ENCODE results near the gene NAALADL1.

Gene NAALADL1

GRCh38 chr11:65057526-65057925 lies 827 bp downstream of the NAALADL1 start:
- no peak overlapping the region for H2BK5ac ChIP-seq (ENCODE audit: low read depth, low read length, poor library complexity)
- no peak overlapping the region for H2AFZ ChIP-seq (ENCODE audit: insufficient read depth, low read length, poor library complexity)
- no peak overlapping the region for H3K27ac ChIP-seq (ENCODE audit: low read depth, low read length)
- no peaks in the 10 kb centered on the region for H3K27me3 ChIP-seq (ENCODE audit: insufficient read depth, low read length)
- H4K8ac ChIP-seq (ENCODE audit: low read depth, low read length): no peak overlapping the region
- no peak overlapping the region for H3K4me2 ChIP-seq (ENCODE audit: low read length)
- H3K18ac ChIP-seq (ENCODE audit: low read length): no peak overlapping the region
- no peak overlapping the region for H4K91ac ChIP-seq (ENCODE audit: low read depth, low read length)
- no peak overlapping the region for H3K14ac ChIP-seq (ENCODE audit: low read length)
- H3K79me1 ChIP-seq (ENCODE audit: low read length): no peaks in the 10 kb centered on the region
- H2AK5ac ChIP-seq (ENCODE audit: low read length): no peak overlapping the region
- no peaks in the 10 kb centered on the region for H3K4me1 ChIP-seq (ENCODE audit: control insufficient read depth in 1 of 2, insufficient read depth in 2 of 2, low read length in 2 of 2)
- no peak overlapping the region for H3K9ac ChIP-seq (ENCODE audit: low read length)
- no peaks in the 10 kb centered on the region for H3K36me3 ChIP-seq (ENCODE audit: control insufficient read depth in 1 of 2, insufficient read depth in 2 of 2, low read length in 2 of 2)
- WGBS (ENCODE audit: extremely low coverage, insufficient coverage, insufficient read length): no CpG with 5 or more reads among the region's 7 CpGs
- H3K79me2 ChIP-seq (ENCODE audit: control insufficient read depth, insufficient read depth, low read length, poor library complexity): no peaks in the 10 kb centered on the region
- H2BK120ac ChIP-seq (ENCODE audit: insufficient read depth, low read length, poor library complexity): no peak overlapping the region
- H2BK12ac ChIP-seq (ENCODE audit: low read length): no peak overlapping the region
- no peak overlapping the region for H4K12ac ChIP-seq (ENCODE audit: low read depth, low read length)
- H3K9me3 ChIP-seq (ENCODE audit: insufficient read depth, low read depth, low read length): peaks cover 3% of the 10 kb centered on the region
- no peak for DNase-seq
- no peak overlapping the region for H3K23ac ChIP-seq (ENCODE audit: low read length)
- H3K4ac ChIP-seq (ENCODE audit: low read depth, low read length): no peak overlapping the region
- no peak overlapping the region for H3K4me3 ChIP-seq (ENCODE audit: low read depth, low read length)

DNA sequence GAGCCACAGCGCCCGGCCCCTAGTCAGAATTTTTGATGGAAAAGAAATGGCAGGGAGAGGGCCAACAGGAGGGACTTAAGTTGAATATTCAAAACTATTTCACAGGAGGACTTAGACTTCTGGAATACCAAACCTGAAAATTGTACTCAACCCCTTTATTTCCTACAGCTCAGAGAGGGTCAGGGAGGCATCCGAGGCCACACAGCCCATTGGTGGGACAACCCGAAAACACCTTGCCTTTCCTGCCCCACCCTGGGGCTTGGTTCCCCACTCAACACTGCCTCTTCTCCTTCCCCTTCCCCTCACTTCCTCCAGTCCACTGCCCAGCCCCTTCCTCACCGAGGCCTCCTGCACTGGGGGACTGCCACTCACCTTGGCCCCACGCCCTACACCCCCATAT lies 1.4 kb downstream of the NAALADL1 start:
- H4K8ac ChIP-seq (ENCODE audit: low read depth, low read length): no peak overlapping the region
- no peak overlapping the region for H3K4me2 ChIP-seq (ENCODE audit: low read length)
- H3K4me3 ChIP-seq (ENCODE audit: low read depth, low read length): no peak overlapping the region
- H3K79me2 ChIP-seq (ENCODE audit: control insufficient read depth, insufficient read depth, low read length, poor library complexity): no peaks in the 10 kb centered on the region
- H3K4me1 ChIP-seq (ENCODE audit: control insufficient read depth in 1 of 2, insufficient read depth in 2 of 2, low read length in 2 of 2): no peaks in the 10 kb centered on the region
- no peak overlapping the region for H4K91ac ChIP-seq (ENCODE audit: low read depth, low read length)
- no peak overlapping the region for H2BK120ac ChIP-seq (ENCODE audit: insufficient read depth, low read length, poor library complexity)
- H2BK5ac ChIP-seq (ENCODE audit: low read depth, low read length, poor library complexity): no peak overlapping the region
- H2AK5ac ChIP-seq (ENCODE audit: low read length): no peak overlapping the region
- no CpG with 5 or more reads among the region's 6 CpGs for WGBS (ENCODE audit: extremely low coverage, insufficient coverage, insufficient read length)
- peaks cover 3% of the 10 kb centered on the region for H3K9me3 ChIP-seq (ENCODE audit: insufficient read depth, low read depth, low read length)
- no peak overlapping the region for H3K9ac ChIP-seq (ENCODE audit: low read length)
- no peaks in the 10 kb centered on the region for H3K79me1 ChIP-seq (ENCODE audit: low read length)
- DNase-seq: no peak
- no peak overlapping the region for H4K12ac ChIP-seq (ENCODE audit: low read depth, low read length)
- H2AFZ ChIP-seq (ENCODE audit: insufficient read depth, low read length, poor library complexity): no peak overlapping the region
- no peaks in the 10 kb centered on the region for H3K36me3 ChIP-seq (ENCODE audit: control insufficient read depth in 1 of 2, insufficient read depth in 2 of 2, low read length in 2 of 2)
- no peak overlapping the region for H3K27ac ChIP-seq (ENCODE audit: low read depth, low read length)
- no peak overlapping the region for H3K18ac ChIP-seq (ENCODE audit: low read length)
- no peak overlapping the region for H3K23ac ChIP-seq (ENCODE audit: low read length)
- H3K27me3 ChIP-seq (ENCODE audit: insufficient read depth, low read length): no peaks in the 10 kb centered on the region
- no peak overlapping the region for H2BK12ac ChIP-seq (ENCODE audit: low read length)
- no peak overlapping the region for H3K4ac ChIP-seq (ENCODE audit: low read depth, low read length)
- no peak overlapping the region for H3K14ac ChIP-seq (ENCODE audit: low read length)

GRCh38 chr11:65055538-65055937 lies 2.8 kb downstream of the NAALADL1 start:
- no peak overlapping the region for H2AFZ ChIP-seq (ENCODE audit: insufficient read depth, low read length, poor library complexity)
- H3K79me2 ChIP-seq (ENCODE audit: control insufficient read depth, insufficient read depth, low read length, poor library complexity): no peaks in the 10 kb centered on the region
- H3K23ac ChIP-seq (ENCODE audit: low read length): no peak overlapping the region
- no peaks in the 10 kb centered on the region for H3K79me1 ChIP-seq (ENCODE audit: low read length)
- no peak overlapping the region for H3K4ac ChIP-seq (ENCODE audit: low read depth, low read length)
- H2BK120ac ChIP-seq (ENCODE audit: insufficient read depth, low read length, poor library complexity): no peak overlapping the region
- H3K4me2 ChIP-seq (ENCODE audit: low read length): no peak overlapping the region
- no peak overlapping the region for H4K91ac ChIP-seq (ENCODE audit: low read depth, low read length)
- no peak overlapping the region for H3K4me3 ChIP-seq (ENCODE audit: low read depth, low read length)
- no peak overlapping the region for H4K8ac ChIP-seq (ENCODE audit: low read depth, low read length)
- DNase-seq: no peak
- no peak overlapping the region for H4K12ac ChIP-seq (ENCODE audit: low read depth, low read length)
- H3K9me3 ChIP-seq (ENCODE audit: insufficient read depth, low read depth, low read length): peaks cover 3% of the 10 kb centered on the region
- H3K9ac ChIP-seq (ENCODE audit: low read length): no peak overlapping the region
- H3K27me3 ChIP-seq (ENCODE audit: insufficient read depth, low read length): no peaks in the 10 kb centered on the region
- no peak overlapping the region for H3K14ac ChIP-seq (ENCODE audit: low read length)
- H2BK12ac ChIP-seq (ENCODE audit: low read length): no peak overlapping the region
- no CpG with 5 or more reads among the region's 1 CpG for WGBS (ENCODE audit: extremely low coverage, insufficient coverage, insufficient read length)
- no peak overlapping the region for H2AK5ac ChIP-seq (ENCODE audit: low read length)
- H3K36me3 ChIP-seq (ENCODE audit: control insufficient read depth in 1 of 2, insufficient read depth in 2 of 2, low read length in 2 of 2): no peaks in the 10 kb centered on the region
- H3K4me1 ChIP-seq (ENCODE audit: control insufficient read depth in 1 of 2, insufficient read depth in 2 of 2, low read length in 2 of 2): no peaks in the 10 kb centered on the region
- H3K18ac ChIP-seq (ENCODE audit: low read length): no peak overlapping the region
- H2BK5ac ChIP-seq (ENCODE audit: low read depth, low read length, poor library complexity): no peak overlapping the region
- H3K27ac ChIP-seq (ENCODE audit: low read depth, low read length): no peak overlapping the region

GRCh38 chr11:65053827-65054508 lies 4.4 kb downstream of the NAALADL1 start:
- WGBS (ENCODE audit: extremely low coverage, insufficient coverage, insufficient read length): no CpG with 5 or more reads among the region's 8 CpGs
- Histone ChIP-seq H3K36me3 (ENCODE audit: control insufficient read depth in 1 of 2, insufficient read depth in 2 of 2, low read length in 2 of 2) (no peaks in the 10 kb centered on the region), H3K4me3 (ENCODE audit: low read depth, low read length) (no peak overlapping the region), H2AK5ac (ENCODE audit: low read length) (no peak overlapping the region), H4K91ac (ENCODE audit: low read depth, low read length) (no peak overlapping the region), H3K79me1 (ENCODE audit: low read length) (no peaks in the 10 kb centered on the region), H3K4me2 (ENCODE audit: low read length) (no peak overlapping the region), H4K12ac (ENCODE audit: low read depth, low read length) (no peak overlapping the region), H3K23ac (ENCODE audit: low read length) (no peak overlapping the region), H2BK12ac (ENCODE audit: low read length) (no peak overlapping the region), H3K9me3 (ENCODE audit: insufficient read depth, low read depth, low read length) (peaks cover 3% of the 10 kb centered on the region), H3K14ac (ENCODE audit: low read length) (no peak overlapping the region), H2BK5ac (ENCODE audit: low read depth, low read length, poor library complexity) (no peak overlapping the region), H3K9ac (ENCODE audit: low read length) (no peak overlapping the region), H3K27me3 (ENCODE audit: insufficient read depth, low read length) (no peaks in the 10 kb centered on the region), H3K4me1 (ENCODE audit: control insufficient read depth in 1 of 2, insufficient read depth in 2 of 2, low read length in 2 of 2) (no peaks in the 10 kb centered on the region), H2BK120ac (ENCODE audit: insufficient read depth, low read length, poor library complexity) (no peak overlapping the region), H2AFZ (ENCODE audit: insufficient read depth, low read length, poor library complexity) (no peak overlapping the region), H3K4ac (ENCODE audit: low read depth, low read length) (no peak overlapping the region), H3K79me2 (ENCODE audit: control insufficient read depth, insufficient read depth, low read length, poor library complexity) (no peaks in the 10 kb centered on the region), H3K18ac (ENCODE audit: low read length) (no peak overlapping the region), H4K8ac (ENCODE audit: low read depth, low read length) (no peak overlapping the region), H3K27ac (ENCODE audit: low read depth, low read length) (no peak overlapping the region)
- DNase-seq: no peak

Measured in trophoblast cell (in vitro differentiated cells and primary cell).